ENCODE results near the gene ANKRD63.

Gene ANKRD63

GRCh38 chr15:40257656-40258450, 25.0 kb downstream of the ANKRD63 start:
- no peak for DNase-seq (ENCODE audit: low spot score)

- no peak for DNase-seq (ENCODE audit: low spot score)
Measured at GRCh38 chr15:40256638-40257235, 26.1 kb downstream of the ANKRD63 start.

- DNase-seq (ENCODE audit: low spot score): no peak
Measured at GRCh38 chr15:40255033-40255432, 27.8 kb downstream of the ANKRD63 start.

- DNase-seq (ENCODE audit: low spot score): no peak
Measured at GRCh38 chr15:40254452-40254851, 28.4 kb downstream of the ANKRD63 start.

GRCh38 chr15:40253167-40253790, 29.6 kb downstream of the ANKRD63 start:
- DNase-seq (ENCODE audit: low spot score): no peak

GRCh38 chr15:40252438-40253166, 30.3 kb downstream of the ANKRD63 start:
- DNase-seq (ENCODE audit: low spot score): no peak

- DNase-seq (ENCODE audit: low spot score): no peak
Measured at GRCh38 chr15:40252141-40252437, 30.8 kb downstream of the ANKRD63 start.

GRCh38 chr15:40251486-40252140, 31.3 kb downstream of the ANKRD63 start:
- DNase-seq (ENCODE audit: low spot score): no peak

- no peak for DNase-seq (ENCODE audit: low spot score)
Measured at GRCh38 chr15:40250771-40251483, 31.9 kb downstream of the ANKRD63 start.

- no peak for DNase-seq (ENCODE audit: low spot score)
Measured at GRCh38 chr15:40250304-40250656, 32.6 kb downstream of the ANKRD63 start.

- peak; percentile 44 for DNase-seq (ENCODE audit: low spot score)
Measured at GRCh38 chr15:40249477-40250303, 33.2 kb downstream of the ANKRD63 start.

- no peak for DNase-seq (ENCODE audit: low spot score)
Measured at GRCh38 chr15:40248006-40248783, 34.7 kb downstream of the ANKRD63 start.

GRCh38 chr15:40247406-40247971, 35.4 kb downstream of the ANKRD63 start:
- no peak for DNase-seq (ENCODE audit: low spot score)

- DNase-seq (ENCODE audit: low spot score): no peak
Measured at GRCh38 chr15:40246496-40247280, 36.2 kb downstream of the ANKRD63 start.

GRCh38 chr15:40245666-40246450, 37.0 kb downstream of the ANKRD63 start:
- DNase-seq (ENCODE audit: low spot score): no peak

GRCh38 chr15:40244961-40245523, 37.8 kb downstream of the ANKRD63 start:
- no peak for DNase-seq (ENCODE audit: low spot score)

- no peak for DNase-seq (ENCODE audit: low spot score)
Measured at GRCh38 chr15:40243126-40243810, 39.6 kb downstream of the ANKRD63 start.

Data from Ammon's horn (tissue), 1 donor.